Spleen (tissue), 13 donors: ENCODE data around the gene ZSCAN26. TPM values are rescaled to one million over a fixed set of nuclear protein-coding genes. Genes with fewer than 3 reads are reported as not detected.
A peak's percentile ranks its signal among the peaks of the same experiment; 100 is the strongest.

Experiments used
- DNase-seq: peaks from one replicate; pipeline ENCODE4 v3.0.0-alpha.2; 2020
- H3K27ac ChIP-seq, 8 donors: fragments of 200-600 bp; sonication (generic) in 7 of 8; 1 replicate in 4 of 8; 2 replicates in 4 of 8; pipeline versions ENCODE4 v1.5.0 to v1.8.0; 2016 to 2021; ENCODE audit warnings: inconsistent platforms in 4 of 8, mild to moderate bottlenecking in 4 of 8, moderate library complexity in 1 of 8
- H3K27me3 ChIP-seq, 7 donors: fragments of 200-600 bp; sonication (generic) in 6 of 7; replicated peaks in 1 of 7; 1 replicate in 4 of 7; 2 replicates in 3 of 7; pipeline versions ENCODE4 v1.5.0 to v1.8.0; 2016 to 2021; ENCODE audit warnings: inconsistent platforms in 3 of 7, mild to moderate bottlenecking in 1 of 7
- H3K36me3 ChIP-seq, 6 donors: fragments of 200-600 bp; sonication (generic) in 5 of 6; 1 replicate in 4 of 6; 2 replicates in 2 of 6; pipeline versions ENCODE4 v1.5.0 to v1.8.0; 2016 to 2021; ENCODE audit warnings: inconsistent platforms in 2 of 6
- H3K4me1 ChIP-seq, 6 donors: fragments of 200-600 bp; sonication (generic) in 5 of 6; 1 replicate in 3 of 6; 2 replicates in 3 of 6; pipeline versions ENCODE4 v1.5.0 to v1.8.0; 2016 to 2021; ENCODE audit warnings: inconsistent platforms in 3 of 6
- H3K4me3 ChIP-seq, 8 donors: fragments of 200-600 bp; sonication (generic) in 7 of 8; 1 replicate in 4 of 8; 2 replicates in 4 of 8; pipeline versions ENCODE4 v1.5.0 to v1.8.0; 2016 to 2021; ENCODE audit warnings: inconsistent platforms in 4 of 8, mild to moderate bottlenecking in 4 of 8, moderate library complexity in 2 of 8
- H3K9me3 ChIP-seq, 8 donors: fragments of 200-600 bp; sonication (generic) in 7 of 8; 1 replicate in 4 of 8; 2 replicates in 4 of 8; pipeline versions ENCODE4 v1.5.0 to v1.8.0; 2016 to 2021; ENCODE audit warnings: inconsistent platforms in 4 of 8
- CTCF ChIP-seq, 11 experiments: fragments of 200-600 bp in 7 of 11; fragments of 450-650 bp in 4 of 11; sonication (generic) in 4 of 11; IDR thresholded peaks in 8 of 11; conservative IDR thresholded peaks in 3 of 11; 1 replicate in 7 of 11; 2 replicates in 4 of 11; pipeline versions ENCODE4 v1.4.0 to v1.8.0; 2016 to 2021; ENCODE audit warnings: antibody characterized with exemption in 11 of 11, inconsistent platforms in 4 of 11, mild to moderate bottlenecking in 1 of 11
- POLR2A ChIP-seq, 3 donors: fragments of 450-650 bp; IDR thresholded peaks; one replicate each; pipeline ENCODE4 v1.5.1; 2017; ENCODE audit warnings: antibody characterized with exemption in 3 of 3, mild to moderate bottlenecking in 1 of 3
- POLR2AphosphoS5 ChIP-seq, 3 donors: sonication (generic); formaldehyde crosslinking; IDR thresholded peaks; one replicate each; pipeline ENCODE4 v1.5.1; 2017; ENCODE audit warnings: antibody characterized with exemption in 3 of 3
- WGBS, 5 donors: extraction: QIAGEN DNeasy Blood & Tissue Kit in 3 of 5; methylation state at CpG; one replicate each; pipeline versions ENCODE4 v1.1.5 to v1.1.7; 2013 to 2018; 5-methylcytosine and 5-hydroxymethylcytosine counted together
- intact Hi-C: fragments of 100-400 bp; cut with DNase I; formaldehyde crosslinking; loops from one replicate; pipeline ENCODE4 v1.15.0; 2023; ENCODE audit warnings: low total_unique reads
- long read RNA-seq, 2 donors: transcript quantifications; one replicate each; lab custom pipeline, GENCODE V29; 2026
- polyA plus RNA-seq, 3 donors: library from polyadenylated mRNA; stranded (reverse); fragments of 200-250 nt; gene quantifications; one replicate each; pipeline ENCODE4 v1.2.1, GENCODE V29; 2013
- total RNA-seq, 7 donors: library from RNA; depleted of rRNA in 3 of 7; stranded (reverse); fragments of >200 nt in 3 of 7; fragmentation: NEBNext Ultra II Directional in 4 of 7; extraction: Animal tissue kit (Norgen Biotek cat#: 25700) in 4 of 7; gene quantifications; one replicate each; pipeline versions ENCODE4 v1.1.0 to v1.2.1, GENCODE V29; 2016 to 2021
- donor health status: healthy with polysubstance abuse.
- donor health status: DM: no; HTN: no; CAD: no; lungs with moderate emphysema.
- donor health status: DM: no; HTN: no; CAD: no.
- donor health status: Bipolar disorder and iron deficiency.
- donor health status: healthy.
- donor health status: DM: no; HTN: no; CAD: no.
- donor health status: DM: yes; HTN: yes; CAD: no.

ZSCAN26 gene
- total RNA-seq (10 to 100 TPM; 14.4 to 46.3 (median 26.6) TPM), polyA plus RNA-seq (10 to 100 TPM in 2 of 3 donors, 1 to 10 TPM in 1; 9.5 to 12.8 (median 12.4) TPM)
- long read RNA-seq, donor 1, partial matches to known transcripts: 7 of 9 reads
- long read RNA-seq, donor 1, other reads (novel, unspliced or antisense): 0 of 9 reads
- long read RNA-seq, donor 2, partial matches to known transcripts: 0 of 5 reads
- long read RNA-seq, donor 2, other reads (novel, unspliced or antisense): 0 of 5 reads

GRCh38 chr6:28266962-28267694 is at the start of gene ZSCAN26:
TSS of gene ZSCAN26 (plus strand) at chr6:28267143. CDS start at chr6:28271920, 4,777 bp downstream.
- peak; percentile 94 for DNase-seq
- intact Hi-C loops: no loop called here
- Histone ChIP-seq H3K36me3 (peaks cover 0 to 10% (median 5%) of the 10 kb centered on the region in 6 donors), H3K27me3 (no peaks in the 10 kb centered on the region), H3K27ac (peak within 1 kb of the TSS; percentile 85 to 94 (median 88)), H3K4me3 (peak within 1 kb of the TSS; percentile 59 to 78 (median 68)), H3K9me3 (no peaks in the 10 kb centered on the region), H3K4me1 (peaks cover 11 to 44% (median 30%) of the 10 kb centered on the region in 6 donors)
- TF ChIP-seq POLR2A (IDR thresholded peaks at IDR 0.05) (peak in 1 of 3 donors; percentile 41), POLR2AphosphoS5 (IDR thresholded peaks at IDR 0.05) (peak; percentile 89 to 91 (median 90)), CTCF (IDR thresholded peaks at IDR 0.05 in 8 of 11, conservative IDR thresholded peaks at IDR 0.05 in 3 of 11) (no peak)
- WGBS, 5 donors: 0 to 1% (median 1%) methylated on average over 31 to 32 of the region's 32 CpGs

GRCh38 chr6:28217890-28218289 is 49.1 kb upstream of the ZSCAN26 start:
- H3K27ac ChIP-seq: peak overlapping the region in 3 of 8 donors; percentile 81 to 85 (median 82)
- no peaks in the 10 kb centered on the region for H3K36me3 ChIP-seq
- no peak for DNase-seq
- intact Hi-C loops: no loop called here
- WGBS, 5 donors: 87 to 95% (median 94%) methylated on average over 11 to 12 of the region's 12 CpGs
- peaks cover 3 to 74% (median 34%) of the 10 kb centered on the region in 7 donors for H3K27me3 ChIP-seq
- H3K4me1 ChIP-seq: peaks cover 5 to 20% (median 17%) of the 10 kb centered on the region in 6 donors
- H3K4me3 ChIP-seq: peak overlapping the region in 2 of 8 donors; percentile 51 to 78
- no peak for TF ChIP-seq POLR2A (IDR thresholded peaks at IDR 0.05)
- TF ChIP-seq POLR2AphosphoS5 (IDR thresholded peaks at IDR 0.05): no peak
- no peak for TF ChIP-seq CTCF (IDR thresholded peaks at IDR 0.05 in 8 of 11, conservative IDR thresholded peaks at IDR 0.05 in 3 of 11)
- no peaks in the 10 kb centered on the region for H3K9me3 ChIP-seq

- TF ChIP-seq POLR2A (IDR thresholded peaks at IDR 0.05) (no peak), CTCF (IDR thresholded peaks at IDR 0.05 in 8 of 11, conservative IDR thresholded peaks at IDR 0.05 in 3 of 11) (no peak), POLR2AphosphoS5 (IDR thresholded peaks at IDR 0.05) (peak; percentile 63 to 80 (median 71))
- Histone ChIP-seq H3K36me3 (no peaks in the 10 kb centered on the region), H3K27me3 (peaks cover 0 to 67% (median 27%) of the 10 kb centered on the region in 7 donors), H3K27ac (peak overlapping the region; percentile 54 to 88 (median 84)), H3K4me3 (peak overlapping the region; percentile 40 to 78 (median 51)), H3K4me1 (peaks cover 5 to 18% (median 15%) of the 10 kb centered on the region in 6 donors), H3K9me3 (no peaks in the 10 kb centered on the region)
- DNase-seq: peak; percentile 91
- whole genome bisulfite sequencing, 5 donors: 8 to 23% (median 10%) methylated on average over 24 to 56 of the region's 56 CpGs
- intact Hi-C loops: no loop called here
Measured at GRCh38 chr6:28218312-28219248, 48.4 kb upstream of the ZSCAN26 start.
